HEK293T (cell line): Measurements from ENCODE around the gene FYB1.

Experiments
- NFRKB ChIP-seq: fragments of 450-650 bp; IDR thresholded peaks from 2 replicates; pipeline ENCODE4 v1.6.1; 2016; ENCODE audit warnings: mild to moderate bottlenecking, moderate library complexity
- SUZ12 ChIP-seq: fragments of 450-650 bp; IDR thresholded peaks from 2 replicates; pipeline ENCODE4 v1.6.1; 2016; ENCODE audit warnings: mild to moderate bottlenecking

DNA sequence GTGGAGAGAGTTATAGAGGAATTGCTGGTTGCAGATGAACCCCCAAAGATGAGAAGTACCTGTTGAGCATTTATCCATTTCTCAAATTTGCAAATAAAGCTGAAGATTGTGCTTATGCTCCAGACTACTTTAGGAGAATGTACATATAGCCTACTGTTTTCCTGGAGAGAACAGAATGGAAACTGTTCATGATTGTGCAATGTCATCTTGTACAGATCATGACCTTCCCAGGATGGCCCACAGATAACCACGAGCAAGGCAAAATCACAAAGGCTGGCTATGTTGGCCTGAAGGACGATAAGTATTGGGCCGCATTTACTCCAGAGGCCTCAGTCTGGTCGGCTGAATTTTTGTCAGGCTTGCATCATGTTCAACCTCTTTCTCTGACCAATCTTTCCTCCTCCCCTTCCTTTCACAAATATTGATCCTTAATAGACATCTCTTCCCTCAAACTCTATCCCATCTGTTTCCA lies 116.6 kb downstream of the FYB1 start:
- TF ChIP-seq SUZ12 (no peak), NFRKB (no peak)
